H54 (cell line): Measurements from ENCODE around the gene FKBP5.
"Not testable (repeated sequence)": the region's sequence is repeated elsewhere in the genome, so short reads cannot be mapped to it uniquely, and the experiment has no call there.

Experiments used
- DNase-seq: peaks from one replicate; pipeline ENCODE4 v3.0.0; 2011; ENCODE audit warnings: low spot score, mixed read lengths; ENCODE audit not compliant: insufficient read length
- FAIRE-seq: peaks from 3 replicates; lab custom pipeline; 2011; peaks lifted over from hg19 to GRCh38; lab: Jason Lieb, UNC
- POLR2A ChIP-seq: IDR thresholded peaks from 2 replicates; pipeline ENCODE4 v1.6.1; 2011; ENCODE audit warnings: low read depth, mild to moderate bottlenecking, low read length

FKBP5 gene

DNA sequence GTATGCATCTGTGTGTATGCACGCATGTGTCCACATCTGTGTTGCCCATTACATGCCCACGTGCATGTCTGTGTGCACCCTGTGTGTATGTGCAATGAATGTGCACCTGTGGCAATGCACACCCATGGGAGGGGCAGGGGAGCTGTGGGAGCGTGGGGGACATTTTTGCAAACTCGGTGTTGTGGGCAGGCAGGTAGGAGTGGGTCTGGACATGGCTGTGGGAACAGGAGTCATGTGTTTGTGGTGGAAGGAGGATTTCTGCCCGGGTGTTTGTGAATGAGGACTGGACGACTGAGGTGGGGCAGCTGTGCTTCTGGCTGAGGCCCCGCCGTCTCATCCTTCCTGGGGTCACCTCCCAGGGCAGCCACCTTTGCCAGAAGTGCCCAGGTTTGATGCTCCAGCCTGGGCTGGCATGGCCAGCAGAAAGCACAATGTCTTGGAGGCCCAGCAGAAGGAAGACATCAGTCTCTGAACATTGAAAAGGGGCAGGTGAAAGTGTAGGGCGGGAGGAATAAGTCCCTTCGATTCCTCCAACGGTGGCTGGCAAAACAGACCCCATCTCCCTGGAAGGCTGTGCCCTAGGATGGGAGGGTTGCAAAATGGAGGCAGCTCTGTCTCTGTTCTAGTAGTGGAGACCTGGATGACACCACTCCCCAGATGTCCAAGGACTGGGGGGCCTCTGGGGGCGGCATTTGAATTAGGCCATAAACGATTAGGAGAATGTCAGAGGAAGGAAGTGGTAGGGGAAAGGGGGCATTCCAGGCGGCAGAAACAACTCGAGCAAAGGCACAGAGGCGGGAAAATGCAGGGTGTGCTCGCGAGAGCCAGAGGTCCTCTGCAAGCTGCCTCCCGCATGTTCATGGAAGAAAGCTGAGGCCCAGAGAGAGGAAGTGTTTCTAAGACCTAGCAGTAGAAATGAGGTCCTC lies 29.0 kb upstream of the FKBP5 start:
- DNase-seq, result no peak
- TF ChIP-seq POLR2A, result no peak
- no peak for FAIRE-seq

DNA sequence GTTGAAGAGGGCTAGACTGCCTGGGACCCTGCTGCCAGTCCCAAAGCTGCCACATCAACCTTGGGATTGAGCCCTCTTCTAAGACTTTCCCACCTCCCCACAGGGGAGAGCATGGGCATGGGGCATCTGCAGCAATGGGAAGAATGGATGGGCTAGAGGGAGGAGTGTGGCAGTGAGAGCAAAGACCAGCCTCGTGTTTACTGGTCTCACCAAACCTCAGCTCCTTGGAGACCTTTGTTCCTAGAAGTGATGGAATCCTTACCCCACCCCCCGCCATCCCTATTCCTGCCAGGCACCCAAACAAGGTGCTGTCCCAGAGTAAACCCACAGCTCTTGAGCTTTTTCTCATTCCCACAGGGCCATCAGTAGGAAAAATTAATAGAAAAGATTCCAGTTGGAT lies 28.1 kb upstream of the FKBP5 start:
- no peak for TF ChIP-seq POLR2A
- FAIRE-seq, result no peak

DNA sequence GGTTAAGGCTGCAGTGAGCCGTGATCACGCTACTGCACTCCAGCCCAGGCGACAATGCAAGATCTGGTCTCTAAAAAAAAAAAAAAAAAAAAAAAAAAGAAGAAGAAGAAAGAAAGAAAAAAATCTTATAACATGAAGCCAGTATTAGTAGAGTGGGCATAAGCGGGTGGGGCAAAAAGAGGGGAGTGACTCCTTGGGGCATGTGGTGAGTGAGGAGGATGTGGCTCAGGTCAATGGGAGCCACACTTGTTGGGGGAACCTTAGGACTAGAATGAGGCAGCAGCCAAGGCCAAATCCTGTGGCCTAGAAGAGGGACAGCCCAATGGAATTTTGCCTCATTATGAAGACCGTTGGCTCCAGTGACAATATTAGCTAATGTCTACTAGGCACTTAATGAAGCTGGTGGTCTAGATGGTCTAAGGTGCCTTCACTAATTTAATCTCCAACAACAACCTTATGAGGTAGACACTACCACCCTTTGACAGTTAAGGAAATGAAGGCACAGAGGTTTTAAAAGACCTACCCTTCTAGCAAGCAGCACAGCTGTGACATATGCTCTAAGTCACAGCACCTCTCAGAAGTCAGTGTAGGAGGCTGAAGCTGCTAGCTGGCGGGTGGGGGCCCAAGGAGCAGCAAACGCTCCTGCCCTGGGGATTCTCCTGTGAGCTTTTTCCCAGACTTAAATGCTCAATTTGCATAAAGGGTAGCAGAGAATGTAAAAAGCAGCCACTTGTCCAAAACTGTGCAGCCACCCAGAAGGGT lies 24.5 kb upstream of the FKBP5 start:
- FAIRE-seq (no peak), DNase-seq (no peak)
- TF ChIP-seq POLR2A, result no peak

More for the DNA sequence above, 28.1 kb upstream of the FKBP5 start:
- DNase-seq, result no peak

DNA sequence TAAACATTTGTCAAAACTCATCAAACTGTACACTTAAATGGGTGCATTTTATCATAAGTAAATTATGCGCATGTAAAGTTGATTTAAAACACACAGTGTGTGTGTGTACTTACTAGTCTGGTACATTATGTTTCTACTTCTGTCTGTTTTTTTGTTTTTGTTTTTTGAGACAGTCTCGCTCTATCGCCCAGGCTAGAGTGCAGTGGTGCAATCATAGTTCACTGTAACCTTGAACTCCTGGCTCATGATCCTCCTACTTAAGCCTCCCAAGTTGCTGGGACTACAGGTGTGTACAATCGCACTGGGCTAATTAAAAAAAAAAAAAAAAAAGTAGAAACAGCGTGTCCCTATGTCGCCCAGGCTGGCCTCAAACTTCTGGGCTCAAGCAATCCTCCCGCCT lies 23.0 kb upstream of the FKBP5 start:
- DNase-seq, result no peak
- no peak for FAIRE-seq
- no peak for TF ChIP-seq POLR2A

DNA sequence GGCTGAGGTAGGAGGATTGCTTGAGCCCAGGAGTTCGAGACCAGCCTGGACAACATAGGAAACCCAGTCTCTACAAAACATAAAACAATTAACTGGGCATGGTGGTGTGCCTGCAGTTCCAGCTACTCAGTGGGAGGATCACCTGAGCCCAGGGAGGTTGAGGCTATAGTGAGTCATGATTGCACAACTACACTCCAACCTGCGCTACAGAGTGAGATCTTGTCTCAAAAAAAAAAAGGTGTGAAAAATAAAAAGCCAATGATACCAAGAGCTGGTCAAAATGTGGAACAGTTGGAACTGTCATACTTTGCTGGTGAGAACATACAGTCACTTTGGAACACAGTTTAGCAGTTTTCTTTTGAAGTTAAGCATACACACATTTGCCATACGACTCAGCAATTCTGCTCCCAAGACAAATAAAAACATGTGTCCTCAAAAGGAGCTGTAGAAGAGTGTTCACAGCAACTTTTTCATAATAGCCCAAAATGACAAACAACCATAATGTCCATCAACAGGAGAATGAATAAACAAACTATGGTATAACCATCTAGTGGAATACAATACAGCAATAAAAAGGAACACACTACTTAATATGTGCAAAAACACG lies 21.6 kb upstream of the FKBP5 start:
- DNase-seq, result no peak
- no peak for FAIRE-seq

DNA sequence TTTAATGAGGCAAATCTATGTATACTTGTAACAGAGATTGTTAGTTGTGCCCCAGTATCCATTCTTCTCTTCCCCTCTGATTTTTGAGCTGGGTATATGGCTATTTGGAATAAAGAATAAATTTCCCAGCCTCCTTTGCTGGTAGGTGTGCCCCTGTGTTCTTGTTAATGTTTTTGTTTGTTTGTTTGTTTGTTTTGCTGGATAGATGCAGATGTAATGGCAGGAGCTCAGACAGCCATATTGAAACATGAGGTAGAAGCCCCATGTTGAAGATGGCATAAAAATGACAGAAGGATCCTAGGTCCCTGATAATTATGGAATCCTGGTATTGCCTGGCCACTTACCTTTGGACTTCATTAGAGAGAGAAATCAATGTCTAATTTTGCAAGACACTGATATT lies 19.9 kb upstream of the FKBP5 start:
- TF ChIP-seq POLR2A, result no peak
- DNase-seq, result no peak
- FAIRE-seq, result no peak

More for the DNA sequence above, 21.6 kb upstream of the FKBP5 start:
- TF ChIP-seq POLR2A, result no peak

DNA sequence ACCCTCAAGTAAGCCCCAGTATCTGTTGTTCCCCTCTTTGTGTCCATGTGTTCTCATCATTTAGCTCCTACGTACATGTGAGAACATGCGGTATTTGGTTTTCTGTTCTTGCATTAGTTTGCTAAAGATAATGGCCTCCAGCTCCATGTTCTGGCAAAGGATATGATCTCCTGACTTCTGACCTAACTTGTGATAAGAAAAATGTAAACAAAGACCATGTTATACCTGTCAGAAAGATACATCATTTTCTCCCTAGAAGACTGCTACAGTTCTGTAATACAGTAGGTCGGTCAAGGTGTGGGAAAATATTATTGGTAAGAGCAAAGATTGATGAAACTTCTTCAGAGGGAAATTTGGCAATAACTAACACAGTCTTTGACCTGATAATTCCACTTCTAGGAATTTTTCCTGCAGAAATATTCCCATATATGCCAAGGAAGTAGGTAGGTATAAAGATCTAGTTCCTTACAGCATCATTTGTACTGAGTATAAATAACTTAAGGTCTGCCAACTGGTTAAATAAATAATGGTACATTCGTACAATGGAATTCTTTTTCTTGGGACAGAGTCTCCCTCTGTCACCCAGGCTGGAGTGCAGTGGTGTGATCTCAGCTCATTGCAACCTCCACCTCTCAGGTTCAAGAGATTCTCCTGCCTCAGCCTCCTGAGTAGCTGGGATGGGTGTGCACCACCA lies 19.1 kb upstream of the FKBP5 start:
- no peak for TF ChIP-seq POLR2A
- no peak for DNase-seq
- no peak for FAIRE-seq

DNA sequence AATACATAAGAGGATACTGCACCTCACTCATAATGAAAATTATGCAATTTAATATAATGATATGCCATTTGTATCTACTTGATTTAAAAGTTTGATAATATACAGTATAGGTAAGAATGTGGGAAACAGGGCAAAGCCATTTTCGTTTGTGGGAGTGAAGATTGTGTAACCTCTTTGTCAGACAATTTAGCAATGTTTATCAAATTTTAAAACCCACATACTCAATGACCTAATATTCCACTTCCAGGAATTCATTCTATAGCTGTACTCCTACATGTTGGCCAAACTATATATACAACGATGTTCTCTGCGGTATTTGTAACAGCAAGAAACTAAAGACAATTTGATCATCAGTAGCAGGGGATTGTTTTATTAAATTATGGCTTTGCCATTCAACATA lies 17.8 kb upstream of the FKBP5 start:
- DNase-seq (no peak), FAIRE-seq (no peak)
- TF ChIP-seq POLR2A, result no peak

DNA sequence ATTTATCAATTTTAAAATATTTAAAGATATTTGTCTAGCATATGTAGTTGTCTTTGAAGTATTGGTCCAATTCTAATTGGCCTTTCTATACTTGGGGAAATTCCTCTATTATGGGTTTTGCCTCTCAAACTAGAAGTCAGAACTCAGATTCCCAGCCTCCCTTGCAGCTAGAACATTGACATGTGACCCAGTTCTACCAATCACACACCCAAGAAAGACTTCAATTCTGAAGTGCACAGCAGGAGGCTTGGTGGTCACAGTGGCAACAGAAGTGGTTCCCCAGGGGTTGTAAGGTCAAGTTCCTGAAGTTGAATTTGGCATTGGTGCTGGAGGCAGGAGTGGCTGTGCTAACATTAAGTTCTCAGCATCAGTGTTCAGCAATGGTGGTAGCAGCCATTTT lies 14.8 kb upstream of the FKBP5 start:
- TF ChIP-seq POLR2A, result no peak
- DNase-seq, result no peak
- no peak for FAIRE-seq

DNA sequence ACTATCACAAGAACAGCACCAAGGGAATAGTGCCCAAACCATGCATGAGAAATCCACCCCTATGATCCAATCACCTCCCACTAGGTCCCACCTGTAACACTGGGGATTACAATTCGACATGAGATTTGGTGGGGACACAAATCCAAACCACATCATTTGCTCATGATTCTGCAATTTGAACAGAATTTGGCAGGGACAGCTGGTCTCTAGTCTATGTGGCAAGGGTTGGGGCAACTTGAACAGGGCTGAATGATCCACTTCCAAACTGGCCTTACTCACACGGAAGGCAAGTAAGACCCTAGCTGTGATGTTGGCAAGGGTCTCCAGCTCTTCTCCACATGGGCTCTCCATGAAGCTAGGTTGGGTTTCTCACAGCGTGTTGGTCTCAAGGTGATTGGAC lies 10.1 kb upstream of the FKBP5 start:
- DNase-seq (no peak), FAIRE-seq (no peak)
- no peak for TF ChIP-seq POLR2A

DNA sequence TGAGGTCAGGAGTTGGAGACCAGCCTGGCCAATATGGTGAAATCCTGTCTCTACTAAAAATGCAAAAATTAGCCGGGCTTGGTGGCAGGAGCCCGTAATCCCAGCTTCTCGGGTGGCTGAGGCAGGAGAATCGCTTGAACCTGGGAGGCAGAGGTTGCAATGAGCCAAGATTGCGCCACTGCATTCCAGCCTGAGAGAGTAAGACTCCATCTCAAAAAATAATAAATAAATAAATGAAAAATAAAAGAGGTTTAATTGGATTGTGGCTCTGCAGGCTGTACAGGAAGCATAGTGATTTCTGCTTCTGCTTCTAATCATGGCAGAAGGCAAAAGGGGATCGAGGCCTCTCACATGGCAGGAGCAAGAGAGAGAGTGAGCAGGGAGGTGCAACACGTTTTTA lies 9.7 kb upstream of the FKBP5 start:
- not testable (repeated sequence) for DNase-seq, FAIRE-seq

DNA sequence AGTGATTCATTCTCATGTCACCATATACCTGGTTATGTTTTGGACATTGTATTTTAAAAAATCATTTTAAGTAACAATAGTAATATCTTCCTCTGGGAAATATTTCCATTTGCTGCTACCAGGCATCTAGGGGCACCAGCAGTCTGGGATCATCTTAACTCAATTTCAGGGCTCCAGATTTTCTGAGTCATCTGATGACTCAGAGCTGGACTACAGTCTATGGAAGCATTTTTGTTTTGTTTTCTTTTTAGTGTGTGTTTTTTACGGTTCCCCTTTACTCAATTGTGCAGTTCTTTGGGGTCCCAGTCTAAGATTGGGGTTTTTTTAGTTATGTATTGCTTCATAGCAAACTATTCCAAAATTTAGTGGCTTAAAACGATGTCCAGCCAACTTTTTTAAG lies 5.7 kb upstream of the FKBP5 start:
- no peak for TF ChIP-seq POLR2A
- no peak for FAIRE-seq
- DNase-seq, result peak; percentile 25

DNA sequence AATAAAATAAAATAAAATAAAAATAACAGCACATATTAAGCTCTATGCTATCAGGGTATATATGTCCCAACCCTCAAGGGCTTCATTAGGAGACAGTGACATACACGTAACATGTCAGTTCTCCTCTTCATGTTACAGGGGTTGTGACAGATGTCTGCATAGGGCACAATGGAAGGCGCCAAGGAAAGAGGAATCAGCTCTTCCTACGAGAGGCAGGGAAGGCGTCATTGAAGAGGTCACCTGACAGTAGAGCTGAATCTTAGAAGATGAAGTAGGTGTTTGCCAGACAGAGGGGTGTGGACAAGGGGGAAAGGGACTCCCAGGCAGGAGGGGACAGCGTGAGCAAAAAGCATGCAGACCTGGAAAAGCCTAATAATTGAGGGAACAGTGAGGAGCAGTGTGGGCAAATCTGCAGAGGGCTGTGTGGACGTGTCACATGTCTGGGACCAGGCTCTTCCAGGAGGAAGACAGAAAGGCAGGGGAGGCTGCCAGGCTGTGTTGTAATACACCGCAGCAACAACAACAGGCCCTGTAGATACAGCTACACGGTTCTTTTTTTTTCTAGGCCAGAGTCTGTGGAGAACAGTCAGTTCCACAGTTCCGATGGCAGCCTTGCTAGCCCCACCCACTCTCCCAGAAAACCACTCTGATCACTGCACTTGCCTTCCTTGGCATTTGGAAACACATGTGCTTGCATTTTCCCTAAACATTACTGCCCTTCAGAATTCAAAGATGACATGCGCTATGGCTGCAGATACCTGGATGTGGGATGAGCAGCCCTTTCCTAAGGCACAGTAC lies 2.5 kb upstream of the FKBP5 start:
- DNase-seq (no peak), FAIRE-seq (no peak)
- no peak for TF ChIP-seq POLR2A
